Neural progenitor cell (in vitro differentiated cells): ENCODE results near the gene C2orf78.
"Not testable (repeated sequence)": the region's sequence is repeated elsewhere in the genome, so short reads cannot be mapped to it uniquely, and the experiment has no call there.

ENCODE experiments used
- CTCF ChIP-seq: fragments of 200-600 bp; sonication (generic); IDR thresholded peaks from 2 replicates; pipeline ENCODE4 v1.5.1; 2017; ENCODE audit warnings: antibody characterized with exemption, mild to moderate bottlenecking
- EZH2phosphoT487 ChIP-seq: fragments of 200-600 bp; sonication (generic); IDR thresholded peaks from 2 replicates; pipeline ENCODE4 v1.6.1; 2017; ENCODE audit warnings: antibody characterized with exemption

DNA sequence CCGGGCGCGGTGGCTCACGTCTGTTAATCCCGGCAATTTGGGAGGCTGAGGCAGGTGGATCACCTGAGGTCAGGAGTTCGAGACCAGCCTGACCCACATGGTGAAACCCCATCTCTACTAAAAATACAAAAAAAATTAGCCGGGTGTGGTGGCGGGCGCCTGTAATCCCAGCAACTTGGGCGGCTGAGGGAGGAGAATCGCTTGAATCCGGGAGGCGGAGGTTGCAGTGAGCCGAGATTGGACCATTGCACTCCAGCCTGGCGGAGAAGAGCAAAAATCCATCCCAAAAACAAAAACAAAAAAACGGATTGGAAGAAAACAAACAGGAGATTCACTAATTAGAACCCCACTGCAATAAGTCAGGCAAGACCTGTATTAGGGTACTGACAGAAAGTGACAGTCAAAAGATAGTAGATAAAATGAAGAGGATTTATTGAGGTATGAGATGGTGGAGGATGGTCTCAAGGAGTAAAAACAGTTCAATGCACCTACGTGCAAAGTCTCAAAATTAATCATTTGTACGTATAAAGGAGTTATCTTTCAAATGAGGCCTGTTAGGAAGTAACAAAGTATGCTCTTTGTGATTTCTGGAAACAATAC lies 5.0 kb upstream of the C2orf78 start:
- not testable (repeated sequence) for TF ChIP-seq CTCF, EZH2phosphoT487
